Body of pancreas (tissue), 4 donors: ENCODE results near the gene NUFIP1. TPM values are rescaled to one million over a fixed set of nuclear protein-coding genes. Genes with fewer than 3 reads are reported as not detected.

Experiments used
- ATAC-seq: fragments of 150-250 bp; one replicate; pipeline ENCODE4 v1.9.1; 2016
- DNase-seq, 4 donors: peaks; one replicate each; pipeline ENCODE4 v3.0.0-alpha.2; 2019
- H3K27ac ChIP-seq, 4 donors: fragments of 200-600 bp; sonication (generic); 1 replicate in 3 of 4; 2 replicates in 1 of 4; pipeline versions ENCODE4 v1.5.1 to v1.6.1; 2016 to 2019; ENCODE audit warnings: mild to moderate bottlenecking in 1 of 4, mixed read lengths in 1 of 4, moderate library complexity in 1 of 4
- H3K27me3 ChIP-seq, 2 donors: fragments of 200-600 bp; sonication (generic); one replicate each; pipeline ENCODE4 v1.6.0; 2016; ENCODE audit warnings: mild to moderate bottlenecking in 1 of 2
- H3K36me3 ChIP-seq, 2 donors: fragments of 200-600 bp; sonication (generic); replicated peaks in 1 of 2; 2 replicates each; pipeline ENCODE4 v1.5.1; 2016; ENCODE audit warnings: low read depth in 2 of 2; ENCODE audit not compliant: insufficient read depth in 1 of 2
- H3K4me1 ChIP-seq: fragments of 200-600 bp; sonication (generic); one replicate; pipeline ENCODE4 v1.6.0; 2016
- H3K4me3 ChIP-seq, 2 donors: fragments of 200-600 bp; sonication (generic); 1 replicate in 1 of 2; 2 replicates in 1 of 2; pipeline ENCODE4 v1.5.1; 2016 to 2019
- H3K9me3 ChIP-seq, 3 donors: fragments of 200-600 bp; sonication (generic); 1 replicate in 2 of 3; 2 replicates in 1 of 3; pipeline ENCODE4 v1.5.1; 2016
- POLR2A ChIP-seq, 3 donors: fragments of 450-650 bp; IDR thresholded peaks; one replicate each; pipeline ENCODE4 v1.6.1; 2016; ENCODE audit warnings: antibody characterized with exemption in 3 of 3, mild to moderate bottlenecking in 2 of 3
- WGBS, 2 donors: methylation state at CpG; one replicate each; pipeline ENCODE4 v1.1.5; 2017; 5-methylcytosine and 5-hydroxymethylcytosine counted together
- intact Hi-C: fragments of 100-400 bp; cut with DNase I; formaldehyde crosslinking; loops from one replicate; pipeline ENCODE4 v1.15.1; 2023
- total RNA-seq, 2 donors: library from RNA; depleted of rRNA; stranded (reverse); fragments of >200 nt; gene quantifications; one replicate each; pipeline ENCODE4 v1.1.0, GENCODE V29; 2016
- TF ChIP-seq, protein P1 (sequence below), 7 experiments: fragments of 450-650 bp in 4 of 7; fragments of 200-600 bp in 3 of 7; sonication (generic) in 3 of 7; IDR thresholded peaks; one replicate each; pipeline ENCODE4 v1.5.1; 2016 to 2019; ENCODE audit warnings: antibody characterized with exemption in 7 of 7

Gene NUFIP1
- total RNA-seq, 2 donors from 2014 or later = 1.3 to 1.6 TPM

DNA sequence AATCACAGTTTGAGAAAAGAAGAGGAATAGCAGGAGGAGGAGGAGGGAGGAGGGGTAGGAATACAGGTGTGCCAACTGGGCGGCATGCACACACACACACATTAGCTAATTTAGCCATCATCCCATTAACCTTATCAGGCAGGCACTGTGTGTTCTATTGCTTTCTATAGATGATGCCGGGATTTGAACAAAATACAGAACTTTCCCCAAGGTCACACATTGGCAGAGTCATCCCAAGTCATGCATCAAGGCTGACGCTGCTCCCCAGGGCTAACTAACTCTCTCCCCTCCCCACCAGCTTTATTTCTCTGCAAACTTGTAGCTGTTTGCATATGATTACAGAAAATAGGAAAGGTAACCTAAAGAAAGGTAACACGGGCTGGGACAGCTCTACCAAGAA is 83.0 kb downstream of the NUFIP1 start:
- Histone ChIP-seq H3K9me3 (no peaks in the 10 kb centered on the region), H3K27ac (peak overlapping the region; percentile 62 to 84 (median 72)), H3K36me3 (no peaks in the 10 kb centered on the region), H3K4me3 (no peak overlapping the region), H3K27me3 (no peaks in the 10 kb centered on the region), H3K4me1 (peaks cover 39% of the 10 kb centered on the region)
- TF ChIP-seq, protein P1, sequence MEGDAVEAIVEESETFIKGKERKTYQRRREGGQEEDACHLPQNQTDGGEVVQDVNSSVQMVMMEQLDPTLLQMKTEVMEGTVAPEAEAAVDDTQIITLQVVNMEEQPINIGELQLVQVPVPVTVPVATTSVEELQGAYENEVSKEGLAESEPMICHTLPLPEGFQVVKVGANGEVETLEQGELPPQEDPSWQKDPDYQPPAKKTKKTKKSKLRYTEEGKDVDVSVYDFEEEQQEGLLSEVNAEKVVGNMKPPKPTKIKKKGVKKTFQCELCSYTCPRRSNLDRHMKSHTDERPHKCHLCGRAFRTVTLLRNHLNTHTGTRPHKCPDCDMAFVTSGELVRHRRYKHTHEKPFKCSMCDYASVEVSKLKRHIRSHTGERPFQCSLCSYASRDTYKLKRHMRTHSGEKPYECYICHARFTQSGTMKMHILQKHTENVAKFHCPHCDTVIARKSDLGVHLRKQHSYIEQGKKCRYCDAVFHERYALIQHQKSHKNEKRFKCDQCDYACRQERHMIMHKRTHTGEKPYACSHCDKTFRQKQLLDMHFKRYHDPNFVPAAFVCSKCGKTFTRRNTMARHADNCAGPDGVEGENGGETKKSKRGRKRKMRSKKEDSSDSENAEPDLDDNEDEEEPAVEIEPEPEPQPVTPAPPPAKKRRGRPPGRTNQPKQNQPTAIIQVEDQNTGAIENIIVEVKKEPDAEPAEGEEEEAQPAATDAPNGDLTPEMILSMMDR (IDR thresholded peaks at IDR 0.05) = no peak
- TF ChIP-seq POLR2A (IDR thresholded peaks at IDR 0.05) = no peak
- DNase-seq (peak in 3 of 4 donors; percentile 42 to 67 (median 48)), ATAC-seq (peak; percentile 71)
- intact Hi-C loops = no loop called here
- WGBS, 2 donors = 11 to 21% methylated on average over 4 of the region's 4 CpGs

DNA sequence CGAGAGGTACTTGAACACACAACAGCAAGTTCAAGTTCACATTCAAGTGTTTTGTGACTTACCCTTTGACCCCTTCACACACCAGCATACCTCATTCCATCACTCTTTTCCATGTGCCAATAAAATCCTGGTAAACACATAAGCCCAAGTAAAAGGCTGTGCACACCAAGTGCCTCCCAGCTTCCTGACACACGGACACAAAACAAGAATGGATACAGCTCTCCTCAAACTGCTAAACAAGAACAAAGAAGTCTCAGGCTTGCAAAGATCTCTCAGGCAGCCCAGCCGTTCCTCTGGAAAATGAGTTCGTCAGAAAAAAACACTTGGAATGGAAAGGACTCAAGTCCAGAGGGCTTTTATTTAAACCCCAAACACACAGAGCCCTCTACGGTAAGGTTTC is 83.7 kb downstream of the NUFIP1 start:
- WGBS, 2 donors = 65 to 74% methylated on average over 5 of the region's 5 CpGs
- no peaks in the 10 kb centered on the region for H3K36me3 ChIP-seq
- intact Hi-C loops = no loop called here
- no peak for DNase-seq
- H3K4me3 ChIP-seq = no peak overlapping the region
- TF ChIP-seq, protein P1 (IDR thresholded peaks at IDR 0.05) = no peak
- no peak for TF ChIP-seq POLR2A (IDR thresholded peaks at IDR 0.05)
- H3K27ac ChIP-seq = peak overlapping the region; percentile 62 to 84 (median 72)
- no peaks in the 10 kb centered on the region for H3K9me3 ChIP-seq
- no peaks in the 10 kb centered on the region for H3K27me3 ChIP-seq
- peaks cover 39% of the 10 kb centered on the region for H3K4me1 ChIP-seq
- ATAC-seq = no peak

DNA sequence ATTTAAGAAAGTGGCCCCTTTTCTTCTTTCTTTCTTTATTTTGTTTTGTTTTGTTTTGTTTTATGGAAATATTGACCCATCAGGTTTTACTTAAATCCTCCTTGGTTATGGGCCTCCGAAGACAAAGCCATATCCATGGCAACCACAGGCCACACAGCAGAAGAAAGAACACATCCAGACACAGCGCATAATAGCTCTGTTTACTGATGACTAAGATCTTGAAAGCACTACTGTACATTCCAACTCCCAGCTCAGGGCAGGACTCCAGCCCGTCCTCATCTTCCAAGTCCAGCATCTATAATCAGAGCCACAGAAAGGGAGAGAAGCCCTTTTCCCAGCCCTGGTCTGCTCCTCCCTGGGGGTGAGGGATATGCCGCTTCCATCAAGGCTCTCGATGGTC is 84.3 kb downstream of the NUFIP1 start:
- peak overlapping the region in 1 of 4 donors; percentile 78 for H3K27ac ChIP-seq
- intact Hi-C loops = no loop called here
- peaks cover 39% of the 10 kb centered on the region for H3K4me1 ChIP-seq
- H3K36me3 ChIP-seq = no peaks in the 10 kb centered on the region
- TF ChIP-seq, protein P1 (IDR thresholded peaks at IDR 0.05) = no peak
- TF ChIP-seq POLR2A (IDR thresholded peaks at IDR 0.05) = no peak
- DNase-seq (peak in 3 of 4 donors; percentile 23 to 50 (median 35)), ATAC-seq (peak; percentile 31)
- no peaks in the 10 kb centered on the region for H3K9me3 ChIP-seq
- no peaks in the 10 kb centered on the region for H3K27me3 ChIP-seq
- WGBS, 2 donors = 85 to 86% methylated on average over 5 of the region's 5 CpGs
- no peak overlapping the region for H3K4me3 ChIP-seq

DNA sequence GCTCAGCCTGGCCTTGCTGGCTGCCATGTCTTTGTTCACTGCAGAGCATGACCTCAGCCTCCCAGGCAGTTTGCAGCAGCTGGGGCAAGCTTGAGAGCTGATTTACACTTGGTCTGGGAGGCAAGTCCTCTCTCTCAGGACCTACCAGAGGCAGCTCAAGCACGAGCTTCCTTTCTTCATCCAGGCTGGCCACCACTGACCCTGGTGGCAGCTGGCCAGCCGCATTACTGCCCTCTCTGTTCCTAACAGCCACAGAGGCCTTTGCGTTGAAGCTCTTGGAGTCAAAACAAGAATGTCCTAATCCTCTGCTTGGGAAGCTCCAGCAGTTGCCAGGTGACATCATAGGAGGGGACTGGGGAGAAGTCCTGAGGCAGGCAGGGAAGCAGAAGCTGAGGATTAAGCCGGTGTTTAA is 85.7 kb downstream of the NUFIP1 start:
- H3K36me3 ChIP-seq = no peaks in the 10 kb centered on the region
- peak; percentile 47 to 70 (median 64) for DNase-seq
- no peaks in the 10 kb centered on the region for H3K27me3 ChIP-seq
- H3K27ac ChIP-seq = peak overlapping the region in 3 of 4 donors; percentile 13 to 28 (median 24)
- no peak overlapping the region for H3K4me3 ChIP-seq
- TF ChIP-seq POLR2A (IDR thresholded peaks at IDR 0.05) = no peak
- TF ChIP-seq, protein P1 (IDR thresholded peaks at IDR 0.05) = no peak
- intact Hi-C loops = no loop called here
- ATAC-seq = peak; percentile 40
- WGBS, 2 donors = 63 to 68% methylated on average over 4 of the region's 4 CpGs
- peaks cover 39% of the 10 kb centered on the region for H3K4me1 ChIP-seq
- H3K9me3 ChIP-seq = no peaks in the 10 kb centered on the region

DNA sequence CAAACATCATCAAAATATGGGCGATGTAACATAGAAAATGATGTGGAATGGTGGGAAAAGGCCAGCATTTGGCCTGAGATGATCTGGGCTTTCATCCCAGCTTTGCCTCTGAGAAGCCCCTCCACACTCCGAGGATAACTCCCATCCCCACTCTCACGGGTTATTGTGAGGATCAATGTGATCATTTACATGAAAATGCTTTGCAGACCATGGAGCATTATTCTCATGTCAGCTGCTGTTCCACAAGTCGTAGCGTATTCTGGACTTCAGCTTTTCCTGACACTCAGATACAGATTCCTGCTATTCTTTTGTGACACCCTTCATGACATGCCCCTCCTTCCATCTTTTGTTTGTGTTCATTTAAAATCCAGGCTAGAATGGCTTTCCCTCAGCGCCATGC is 86.5 kb downstream of the NUFIP1 start:
- WGBS, 2 donors = 89 to 94% methylated on average over 6 of the region's 6 CpGs
- no peaks in the 10 kb centered on the region for H3K9me3 ChIP-seq
- H3K27ac ChIP-seq = peak overlapping the region in 1 of 4 donors; percentile 24
- peaks cover 39% of the 10 kb centered on the region for H3K4me1 ChIP-seq
- no peak for ATAC-seq
- H3K27me3 ChIP-seq = no peaks in the 10 kb centered on the region
- no peak for DNase-seq
- intact Hi-C loops = no loop called here
- no peak overlapping the region for H3K4me3 ChIP-seq
- TF ChIP-seq, protein P1 (IDR thresholded peaks at IDR 0.05) = no peak
- TF ChIP-seq POLR2A (IDR thresholded peaks at IDR 0.05) = no peak
- H3K36me3 ChIP-seq = no peaks in the 10 kb centered on the region
